K562 (cell line): ENCODE results near the gene HSF5. TPM values are rescaled to one million over a fixed set of nuclear protein-coding genes. Genes with fewer than 3 reads are reported as not detected.
A peak's percentile ranks its signal among the peaks of the same experiment; 100 is the strongest.

Experiments
- ARID1B ChIP-seq: fragments of 450-650 bp; IDR thresholded peaks from 2 replicates; pipeline ENCODE4 v1.6.1; 2016; ENCODE audit warnings: antibody characterized with exemption, mild to moderate bottlenecking, inconsistent platforms
- CEBPG ChIP-seq, 3 experiments: fragments of 200-800 bp in 1 of 3; sonication (Bioruptor generic) in 1 of 3; sonication (generic) in 1 of 3; formaldehyde crosslinking in 1 of 3; IDR thresholded peaks in 2 of 3; conservative IDR thresholded peaks in 1 of 3; 2 replicates each; pipeline versions ENCODE4 v1.6.1 to v1.8.0; 2016 to 2022; ENCODE audit warnings: missing compliant biosample characterization in 2 of 3, missing genetic modification characterization in 2 of 3, mild to moderate bottlenecking in 1 of 3, missing genetic modification reagents in 1 of 3
- DPF2 ChIP-seq: fragments of 450-650 bp; IDR thresholded peaks from 2 replicates; pipeline ENCODE4 v1.6.1; 2016
- E2F6 ChIP-seq, 2 experiments: IDR thresholded peaks; 2 replicates each; pipeline ENCODE4 v1.6.1; 2011; ENCODE audit warnings: borderline replicate concordance in 1 of 2, control low read depth in 1 of 2, low read depth in 1 of 2, low read length in 1 of 2, mild to moderate bottlenecking in 1 of 2, mixed read lengths in 1 of 2, moderate library complexity in 1 of 2; ENCODE audit not compliant: insufficient read depth in 1 of 2, insufficient read length in 1 of 2, poor library complexity in 1 of 2, severe bottlenecking in 1 of 2; ENCODE audit errors: extremely low read depth in 1 of 2
- GABPB1 ChIP-seq: sonication (generic); formaldehyde crosslinking; IDR thresholded peaks from 2 replicates; pipeline ENCODE4 v1.8.0; 2022; ENCODE audit warnings: mild to moderate bottlenecking, missing genetic modification reagents
- GATA2 ChIP-seq: sonication (generic); formaldehyde crosslinking; IDR thresholded peaks from 2 replicates; pipeline ENCODE4 v1.4.0; 2020; ENCODE audit warnings: mild to moderate bottlenecking, missing genetic modification reagents
- ILF3 ChIP-seq: fragments of 450-650 bp; IDR thresholded peaks from 2 replicates; pipeline ENCODE4 v1.6.1; 2018; ENCODE audit warnings: antibody characterized with exemption, mild to moderate bottlenecking, moderate library complexity, borderline replicate concordance
- KAT2B ChIP-seq: IDR thresholded peaks from one replicate; pipeline ENCODE4 v1.6.1; 2012; ENCODE audit warnings: low read depth, mild to moderate bottlenecking, control low read depth, inconsistent platforms, low read length, moderate library complexity
- KLF6 ChIP-seq: fragments of 250-450 bp; sonication (Bioruptor Pico); IDR thresholded peaks from 2 replicates; pipeline ENCODE4 v1.4.0; 2020; ENCODE audit warnings: mild to moderate bottlenecking, moderate library complexity, borderline replicate concordance
- PATZ1 ChIP-seq: fragments of 250-450 bp; sonication (Bioruptor Pico); IDR thresholded peaks from 2 replicates; pipeline ENCODE4 v1.5.0; 2020; ENCODE audit warnings: mild to moderate bottlenecking, borderline replicate concordance
- PTBP1 ChIP-seq: fragments of 200-400 bp; formaldehyde crosslinking; IDR thresholded peaks from 2 replicates; pipeline ENCODE4 v1.6.1; 2017; ENCODE audit warnings: low read depth, low read length
- RBFOX2 ChIP-seq: fragments of 200-400 bp; formaldehyde crosslinking; IDR thresholded peaks from 2 replicates; pipeline ENCODE4 v1.6.1; 2017; ENCODE audit warnings: low read depth, mild to moderate bottlenecking, low read length, moderate library complexity
- SAFB ChIP-seq: fragments of 200-400 bp; formaldehyde crosslinking; IDR thresholded peaks from 2 replicates; pipeline ENCODE4 v1.6.1; 2017; ENCODE audit warnings: low read depth, low read length, borderline replicate concordance
- TAF15 ChIP-seq: fragments of 200-400 bp; formaldehyde crosslinking; IDR thresholded peaks from 2 replicates; pipeline ENCODE4 v1.6.1; 2017; ENCODE audit warnings: mild to moderate bottlenecking, low read depth, low read length, moderate library complexity
- TCFL5 ChIP-seq: fragments of 250-450 bp; sonication (Bioruptor Pico); conservative IDR thresholded peaks from 2 replicates; pipeline ENCODE4 v1.6.1; 2021; ENCODE audit warnings: mild to moderate bottlenecking, moderate library complexity, matching md5 sums
- TEAD1 ChIP-seq, 2 experiments: fragments of 450-650 bp in 1 of 2; sonication (generic) in 1 of 2; formaldehyde crosslinking; IDR thresholded peaks; 2 replicates each; pipeline versions ENCODE4 v1.4.0 to v1.8.0; 2020 to 2022; ENCODE audit warnings: mild to moderate bottlenecking in 2 of 2, missing genetic modification reagents in 1 of 2
- TRIM24 ChIP-seq, 2 experiments: fragments of 450-650 bp; IDR thresholded peaks; 2 replicates each; pipeline ENCODE4 v1.6.1; 2016
- ZNF140 ChIP-seq: fragments of 250-450 bp; sonication (Bioruptor Pico); IDR thresholded peaks from 2 replicates; pipeline ENCODE4 v1.8.0; 2021; ENCODE audit warnings: moderate library complexity, mild to moderate bottlenecking, inconsistent platforms
- ZNF23 ChIP-seq: fragments of 250-450 bp; sonication (Bioruptor Pico); IDR thresholded peaks from 2 replicates; pipeline ENCODE4 v1.4.0; 2020; ENCODE audit warnings: mild to moderate bottlenecking
- ZNF311 ChIP-seq: fragments of 250-450 bp; sonication (Bioruptor Pico); IDR thresholded peaks from 2 replicates; pipeline ENCODE4 v1.4.0; 2020; ENCODE audit warnings: mild to moderate bottlenecking, moderate library complexity
- ZNF512 ChIP-seq: IDR thresholded peaks from 2 replicates; pipeline ENCODE4 v1.6.1; 2016; ENCODE audit warnings: missing genetic modification characterization, missing compliant biosample characterization
- ZNF696 ChIP-seq: fragments of 250-450 bp; sonication (Bioruptor Pico); conservative IDR thresholded peaks from 2 replicates; pipeline ENCODE4 v1.4.0; 2020; ENCODE audit warnings: mild to moderate bottlenecking, moderate library complexity
- polyA plus RNA-seq, 8 experiments: library from polyadenylated mRNA; depleted of rRNA in 4 of 8; stranded (reverse) in 5 of 8; unstranded in 3 of 8; fragments of >200 nt; fragmentation: Nextera tagmentation in 2 of 8; fragmentation: Illumina TruSeq in 1 of 8; extraction: Ambion mirVana in 2 of 8; extraction: Trizol in 1 of 8; gene quantifications; 2 replicates each; pipeline versions ENCODE4 v1.2.1 to v1.2.3, GENCODE V29; 2011 to 2014; ENCODE audit warnings: inconsistent platforms in 1 of 8, missing spikeins in 1 of 8
- total RNA-seq, 7 experiments: library from RNA; depleted of rRNA in 6 of 7; stranded (reverse); fragments of >200 nt in 6 of 7; fragmentation: Illumina TruSeq in 2 of 7; extraction: Trizol in 2 of 7; gene quantifications; 2 replicates each; pipeline versions ENCODE4 v1.2.1 to v1.2.3, GENCODE V29; 2011 to 2021; ENCODE audit warnings: low replicate concordance in 1 of 7
- TF ChIP-seq, protein P1 (sequence below): fragments of 250-450 bp; sonication (Bioruptor Pico); IDR thresholded peaks from 2 replicates; pipeline ENCODE4 v1.8.0; 2021; ENCODE audit warnings: moderate library complexity, mild to moderate bottlenecking, inconsistent platforms
- TF ChIP-seq, protein P2 (sequence below): sonication (generic); IDR thresholded peaks from 2 replicates; pipeline ENCODE4 v1.6.1; 2016

The HSF5 gene
- total and polyA plus RNA-seq, 9 of the 15 experiments (the other 6 are each of a cell fraction or from before 2014, with no cell fraction given), result 0.04 TPM; not detected in 8

DNA sequence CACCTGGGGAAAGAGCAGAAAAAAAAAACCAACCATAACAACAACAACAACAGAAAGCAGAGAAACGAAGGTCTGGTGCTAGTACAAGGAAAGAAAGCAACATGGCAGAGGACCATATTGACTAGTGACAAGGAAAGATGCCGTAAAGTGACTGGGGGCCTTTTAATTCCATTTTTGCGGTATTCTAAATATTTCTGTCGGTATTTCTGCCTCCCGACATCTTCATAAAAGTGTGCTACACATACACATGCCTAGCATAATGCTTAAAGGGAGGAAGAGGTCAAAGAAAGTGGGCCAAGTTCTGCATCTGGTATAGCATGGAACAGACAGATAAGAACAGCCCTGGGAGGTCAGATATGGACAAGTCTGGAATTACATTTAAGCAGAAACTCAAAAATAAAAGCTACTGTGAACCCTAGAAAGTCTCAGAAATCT lies 51.4 kb downstream of the HSF5 start (continued):
- TF ChIP-seq TEAD1 (CRISPR knock-in tag; IDR thresholded peaks at IDR 0.05) (0 out of 4 replicates have a peak, but pooled peaks of 1 of the 2 experiments have one; percentile 11), GABPB1 (CRISPR knock-in tag) (no peak), ZNF512 (tag) (no peak), RBFOX2 (no peak), ZNF696 (CRISPR knock-in tag) (no peak), ZNF140 (no peak), KAT2B (no peak), E2F6 (IDR thresholded peaks at IDR 0.05; ENCODE audit: borderline replicate concordance in 1 of 2, extremely low read depth in 1 of 2, insufficient read depth in 1 of 2, insufficient read length in 1 of 2, low read depth in 1 of 2, low read length in 1 of 2, poor library complexity in 1 of 2, severe bottlenecking in 1 of 2) (peak in 1 of 2 experiments; percentile 23), PATZ1 (CRISPR knock-in tag) (no peak), ILF3 (no peak), SAFB (no peak), DPF2 (peak; percentile 92), CEBPG (CRISPR knock-in tag; IDR thresholded peaks at IDR 0.05) (no peak), CEBPG (tag; conservative IDR thresholded peaks at IDR 0.05 in 1 of 2, IDR thresholded peaks at IDR 0.05 in 1 of 2) (no peak), TCFL5 (CRISPR knock-in tag) (no peak), GATA2 (CRISPR knock-in tag) (peak; percentile 77), TRIM24 (IDR thresholded peaks at IDR 0.05) (peak; percentile 68 to 78), ZNF23 (no peak), ZNF311 (CRISPR knock-in tag) (no peak), KLF6 (CRISPR knock-in tag) (no peak), PTBP1 (no peak), TAF15 (no peak), ARID1B (peak; percentile 95)
- TF ChIP-seq, protein P1, sequence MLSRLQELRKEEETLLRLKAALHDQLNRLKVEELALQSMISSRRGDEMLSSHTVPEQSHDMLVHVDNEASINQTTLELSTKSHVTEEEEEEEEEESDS (CRISPR knock-in tag), result no peak
- TF ChIP-seq, protein P2, sequence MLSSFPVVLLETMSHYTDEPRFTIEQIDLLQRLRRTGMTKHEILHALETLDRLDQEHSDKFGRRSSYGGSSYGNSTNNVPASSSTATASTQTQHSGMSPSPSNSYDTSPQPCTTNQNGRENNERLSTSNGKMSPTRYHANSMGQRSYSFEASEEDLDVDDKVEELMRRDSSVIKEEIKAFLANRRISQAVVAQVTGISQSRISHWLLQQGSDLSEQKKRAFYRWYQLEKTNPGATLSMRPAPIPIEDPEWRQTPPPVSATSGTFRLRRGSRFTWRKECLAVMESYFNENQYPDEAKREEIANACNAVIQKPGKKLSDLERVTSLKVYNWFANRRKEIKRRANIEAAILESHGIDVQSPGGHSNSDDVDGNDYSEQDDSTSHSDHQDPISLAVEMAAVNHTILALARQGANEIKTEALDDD, result no peak
